Small intestine (tissue), 7 donors: Measurements from ENCODE around the gene CBLC. TPM values are rescaled to one million over a fixed set of nuclear protein-coding genes. Genes with fewer than 3 reads are reported as not detected.

Experiments
- DNase-seq, 2 donors: peaks; one replicate each; pipeline versions ENCODE4 v3.0.0 to v3.0.0-alpha.2; 2013
- FAIRE-seq: peaks from 2 replicates; lab custom pipeline; 2012; peaks lifted over from hg19 to GRCh38; lab: Jason Lieb, UNC
- H3K27ac ChIP-seq, 3 donors: one replicate each; pipeline ENCODE4 v1.5.1; 2013; ENCODE audit warnings: low read length in 2 of 3, mild to moderate bottlenecking in 2 of 3, control low read depth in 1 of 3, inconsistent platforms in 1 of 3, low read depth in 1 of 3, moderate library complexity in 1 of 3
- H3K27me3 ChIP-seq, 3 donors: one replicate each; pipeline ENCODE4 v1.6.1; 2013; ENCODE audit warnings: low read length in 3 of 3, inconsistent platforms in 1 of 3; ENCODE audit not compliant: control insufficient read depth in 3 of 3, insufficient read depth in 3 of 3
- H3K36me3 ChIP-seq, 3 donors: one replicate each; pipeline ENCODE4 v1.6.1; 2013; ENCODE audit warnings: low read length in 3 of 3, inconsistent platforms in 1 of 3, low read depth in 1 of 3, mild to moderate bottlenecking in 1 of 3, moderate library complexity in 1 of 3; ENCODE audit not compliant: control insufficient read depth in 3 of 3, insufficient read depth in 2 of 3
- H3K4me1 ChIP-seq, 3 donors: one replicate each; pipeline ENCODE4 v1.6.1; 2013; ENCODE audit warnings: low read length in 2 of 3, inconsistent platforms in 1 of 3, low read depth in 1 of 3, mild to moderate bottlenecking in 1 of 3, moderate library complexity in 1 of 3; ENCODE audit not compliant: control insufficient read depth in 3 of 3, insufficient read depth in 2 of 3
- H3K4me3 ChIP-seq, 3 donors: one replicate each; pipeline ENCODE4 v1.5.1; 2013; ENCODE audit warnings: low read length in 3 of 3, control low read depth in 1 of 3, inconsistent platforms in 1 of 3, low read depth in 1 of 3, mild to moderate bottlenecking in 1 of 3, moderate library complexity in 1 of 3
- H3K9me3 ChIP-seq, 2 donors: one replicate each; pipeline ENCODE4 v1.6.1; 2013; ENCODE audit warnings: low read depth in 1 of 2, low read length in 1 of 2; ENCODE audit not compliant: control insufficient read depth in 2 of 2, insufficient read depth in 1 of 2
- WGBS, 3 donors: extraction: QIAGEN DNeasy Blood & Tissue Kit; methylation state at CpG; one replicate each; pipeline ENCODE4 v1.1.7; 2013; 5-methylcytosine and 5-hydroxymethylcytosine counted together
- polyA plus RNA-seq, 4 donors: library from polyadenylated mRNA; stranded (reverse) in 3 of 4; unstranded in 1 of 4; fragments of 200-250 nt in 3 of 4; fragments of 120-200 nt in 1 of 4; gene quantifications; one replicate each; pipeline versions ENCODE4 v1.2.1 to v1.2.3, GENCODE V29; 2013
- donor health status: healthy with polysubstance abuse.
- donor health status: control.
- donor health status: control.
- donor health status: Bipolar disorder and iron deficiency.
- donor health status: healthy.

CBLC gene
- polyA plus RNA-seq, 4 donors: 54.0 to 162 (median 92.3) TPM

GRCh38 chr19:44754750-44755080, 23.0 kb upstream of the CBLC start:
- no peaks in the 10 kb centered on the region for H3K9me3 ChIP-seq
- H3K4me3 ChIP-seq: peak overlapping the region; percentile 22 to 53 (median 48)
- WGBS, 3 donors: 23 to 25% (median 24%) methylated on average over 11 of the region's 11 CpGs
- H3K4me1 ChIP-seq: peaks cover 10 to 75% (median 28%) of the 10 kb centered on the region in 3 donors
- H3K27ac ChIP-seq: peak overlapping the region; percentile 55 to 98 (median 85)
- H3K36me3 ChIP-seq: peaks cover 24 to 96% (median 32%) of the 10 kb centered on the region in 3 donors
- no peak for DNase-seq
- FAIRE-seq: no peak
- no peaks in the 10 kb centered on the region for H3K27me3 ChIP-seq

- WGBS, 3 donors: 75 to 80% (median 76%) methylated on average over 4 of the region's 4 CpGs
- Histone ChIP-seq H3K4me3 (no peak overlapping the region), H3K27me3 (no peaks in the 10 kb centered on the region), H3K27ac (peak overlapping the region in 2 of 3 donors; percentile 27 to 98), H3K9me3 (no peaks in the 10 kb centered on the region), H3K36me3 (peaks cover 27 to 96% (median 34%) of the 10 kb centered on the region in 3 donors), H3K4me1 (peaks cover 10 to 72% (median 28%) of the 10 kb centered on the region in 3 donors)
- FAIRE-seq (no peak), DNase-seq (no peak)
Observed at GRCh38 chr19:44755219-44755618, 22.5 kb upstream of the CBLC start.

- no peak overlapping the region for H3K4me3 ChIP-seq
- peak overlapping the region in 1 of 3 donors; percentile 98 for H3K27ac ChIP-seq
- no peaks in the 10 kb centered on the region for H3K27me3 ChIP-seq
- H3K9me3 ChIP-seq: no peaks in the 10 kb centered on the region
- DNase-seq: no peak
- no peak for FAIRE-seq
- H3K4me1 ChIP-seq: peaks cover 10 to 67% (median 28%) of the 10 kb centered on the region in 3 donors
- 87 to 93% (median 91%) methylated on average over 7 of the region's 7 CpGs for WGBS, 3 donors
- peaks cover 27 to 96% (median 34%) of the 10 kb centered on the region in 3 donors for H3K36me3 ChIP-seq
Observed at GRCh38 chr19:44756089-44756562, 21.6 kb upstream of the CBLC start.

GRCh38 chr19:44757057-44757734, 20.5 kb upstream of the CBLC start:
- no peak for FAIRE-seq
- peak overlapping the region; percentile 26 to 98 (median 40) for H3K27ac ChIP-seq
- H3K4me1 ChIP-seq: peaks cover 10 to 63% (median 28%) of the 10 kb centered on the region in 3 donors
- H3K9me3 ChIP-seq: no peaks in the 10 kb centered on the region
- no peaks in the 10 kb centered on the region for H3K27me3 ChIP-seq
- H3K4me3 ChIP-seq: peak overlapping the region in 1 of 3 donors; percentile 30
- 70 to 88% (median 87%) methylated on average over 52 to 53 of the region's 53 CpGs for WGBS, 3 donors
- DNase-seq: no peak
- H3K36me3 ChIP-seq: peaks cover 27 to 95% (median 34%) of the 10 kb centered on the region in 3 donors

- Histone ChIP-seq H3K27ac (peak overlapping the region in 2 of 3 donors; percentile 40 to 80), H3K4me1 (peaks cover 6 to 56% (median 25%) of the 10 kb centered on the region in 3 donors), H3K36me3 (peaks cover 27 to 90% (median 29%) of the 10 kb centered on the region in 3 donors), H3K9me3 (no peaks in the 10 kb centered on the region), H3K4me3 (peak overlapping the region in 1 of 3 donors; percentile 30), H3K27me3 (no peaks in the 10 kb centered on the region)
- FAIRE-seq (no peak), DNase-seq (peak in 1 of 2 donors; percentile 70)
- 60 to 87% (median 80%) methylated on average over 65 to 68 of the region's 68 CpGs for WGBS, 3 donors
Observed at GRCh38 chr19:44757735-44758505, 19.8 kb upstream of the CBLC start.

- H3K36me3 ChIP-seq: peaks cover 27 to 86% (median 29%) of the 10 kb centered on the region in 3 donors
- DNase-seq: no peak
- no peaks in the 10 kb centered on the region for H3K27me3 ChIP-seq
- H3K9me3 ChIP-seq: no peaks in the 10 kb centered on the region
- peaks cover 6 to 50% (median 24%) of the 10 kb centered on the region in 3 donors for H3K4me1 ChIP-seq
- 73 to 87% (median 86%) methylated on average over 9 of the region's 9 CpGs for WGBS, 3 donors
- no peak overlapping the region for H3K4me3 ChIP-seq
- H3K27ac ChIP-seq: peak overlapping the region in 1 of 3 donors; percentile 80
- FAIRE-seq: no peak
Observed at GRCh38 chr19:44758596-44758995, 19.1 kb upstream of the CBLC start.

- no peak for DNase-seq
- 74 to 82% (median 77%) methylated on average over 8 to 10 of the region's 10 CpGs for WGBS, 3 donors
- Histone ChIP-seq H3K4me1 (peaks cover 6 to 51% (median 24%) of the 10 kb centered on the region in 3 donors), H3K36me3 (peaks cover 27 to 80% (median 29%) of the 10 kb centered on the region in 3 donors), H3K4me3 (no peak overlapping the region), H3K9me3 (no peaks in the 10 kb centered on the region), H3K27me3 (no peaks in the 10 kb centered on the region), H3K27ac (no peak overlapping the region)
- FAIRE-seq: no peak
Observed at GRCh38 chr19:44759083-44759804, 18.4 kb upstream of the CBLC start.

- peaks cover 0 to under 1% of the 10 kb centered on the region in 2 donors for H3K9me3 ChIP-seq
- peaks cover 23 to 53% (median 23%) of the 10 kb centered on the region in 3 donors for H3K36me3 ChIP-seq
- H3K4me1 ChIP-seq: peaks cover 0 to 44% (median 3%) of the 10 kb centered on the region in 3 donors
- peak overlapping the region in 1 of 3 donors; percentile 62 for H3K27ac ChIP-seq
- FAIRE-seq (no peak), DNase-seq (no peak)
- H3K27me3 ChIP-seq: no peaks in the 10 kb centered on the region
- 76 to 87% (median 87%) methylated on average over 8 of the region's 8 CpGs for WGBS, 3 donors
- no peak overlapping the region for H3K4me3 ChIP-seq
Observed at GRCh38 chr19:44762038-44762437, 15.7 kb upstream of the CBLC start.
